Measurements from ENCODE around the gene THSD4.
A peak's percentile ranks its signal among the peaks of the same experiment; 100 is the strongest.

THSD4 gene

DNA sequence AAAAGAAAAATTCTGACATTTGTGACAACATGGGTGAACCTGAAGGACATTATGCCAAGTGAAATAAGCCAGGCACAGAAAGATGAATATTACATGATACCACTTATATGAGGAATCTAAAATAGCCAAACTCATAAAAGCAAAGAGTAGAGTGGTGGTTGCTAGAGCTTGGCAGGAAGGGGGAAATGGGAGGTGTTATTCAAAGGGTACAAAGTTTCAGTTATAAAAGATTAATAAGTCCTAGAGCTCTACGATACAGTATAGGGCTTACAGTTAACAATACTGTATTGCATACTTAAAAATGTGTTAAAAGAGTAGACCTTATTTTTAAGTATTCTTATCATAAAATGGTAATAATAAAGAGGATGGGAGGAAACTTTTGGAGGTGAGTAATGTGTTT, 583.5 kb downstream of the THSD4 start:
- Histone ChIP-seq H3K4me1 (ENCODE audit: control insufficient read depth, insufficient read depth, low read length, poor library complexity, severe bottlenecking) (no peaks in the 10 kb centered on the region), H3K4me3 (ENCODE audit: extremely low read depth, insufficient read depth, low read length, poor library complexity, severe bottlenecking) (no peak overlapping the region), H3K9me3 (ENCODE audit: control insufficient read depth, low read length) (no peaks in the 10 kb centered on the region), H3K27ac (ENCODE audit: low read depth, low read length, severe bottlenecking) (no peak overlapping the region), H3K36me3 (ENCODE audit: control insufficient read depth, insufficient read depth, low read length) (no peaks in the 10 kb centered on the region)
- WGBS, 2 experiments (ENCODE audit: insufficient coverage in 2 of 2), result no CpG with 5 or more reads among the region's 1 CpG

DNA sequence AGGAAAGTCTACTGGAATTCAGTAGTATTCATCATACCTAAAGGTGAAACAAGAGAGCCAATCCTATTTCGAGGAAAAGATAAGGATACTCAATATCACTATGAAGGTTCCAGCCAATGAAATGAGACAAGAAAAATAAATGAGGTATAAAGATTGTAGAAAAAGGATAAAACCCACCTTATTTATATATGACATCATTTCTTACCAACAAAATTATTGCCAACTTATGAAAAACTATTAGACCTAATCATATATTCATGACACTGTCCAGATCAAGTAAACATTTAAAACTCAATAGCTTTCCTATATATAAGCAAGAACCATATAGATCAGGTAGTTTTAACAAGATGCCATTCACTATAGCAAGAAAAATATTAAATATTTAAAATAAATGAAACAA, 584.7 kb downstream of the THSD4 start:
- no CpG with 5 or more reads among the region's 1 CpG for WGBS, 2 experiments (ENCODE audit: insufficient coverage in 2 of 2)
- H3K9me3 ChIP-seq (ENCODE audit: control insufficient read depth, low read length), result no peaks in the 10 kb centered on the region
- H3K4me1 ChIP-seq (ENCODE audit: control insufficient read depth, insufficient read depth, low read length, poor library complexity, severe bottlenecking), result peaks cover under 1% of the 10 kb centered on the region
- H3K4me3 ChIP-seq (ENCODE audit: extremely low read depth, insufficient read depth, low read length, poor library complexity, severe bottlenecking), result no peak overlapping the region
- no peak overlapping the region for H3K27ac ChIP-seq (ENCODE audit: low read depth, low read length, severe bottlenecking)
- no peaks in the 10 kb centered on the region for H3K36me3 ChIP-seq (ENCODE audit: control insufficient read depth, insufficient read depth, low read length)

DNA sequence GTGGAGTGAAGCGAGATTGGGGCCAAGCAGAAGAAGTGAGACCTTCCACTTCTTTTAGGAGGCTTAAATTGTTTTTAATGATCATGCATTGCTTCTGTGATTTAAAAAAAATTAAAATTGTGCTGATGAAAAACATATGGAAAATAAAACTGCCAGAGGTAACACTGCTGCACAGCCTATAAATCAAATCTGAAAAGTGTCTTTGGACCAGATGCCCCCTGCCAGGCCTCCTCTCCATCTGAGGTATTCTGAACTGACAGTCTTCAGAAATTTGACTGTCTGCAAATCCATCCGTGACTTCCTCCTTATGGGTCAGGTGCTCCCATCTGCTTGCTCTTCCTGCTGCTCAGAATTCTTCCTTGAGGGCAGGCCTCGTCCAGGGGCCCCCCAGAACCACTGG, 586.5 kb downstream of the THSD4 start:
- Histone ChIP-seq H3K4me1 (ENCODE audit: control insufficient read depth, insufficient read depth, low read length, poor library complexity, severe bottlenecking) (peaks cover 11% of the 10 kb centered on the region), H3K9me3 (ENCODE audit: control insufficient read depth, low read length) (no peaks in the 10 kb centered on the region), H3K4me3 (ENCODE audit: extremely low read depth, insufficient read depth, low read length, poor library complexity, severe bottlenecking) (no peak overlapping the region), H3K36me3 (ENCODE audit: control insufficient read depth, insufficient read depth, low read length) (no peaks in the 10 kb centered on the region), H3K27ac (ENCODE audit: low read depth, low read length, severe bottlenecking) (no peak overlapping the region)
- WGBS, 2 experiments (ENCODE audit: insufficient coverage in 2 of 2), result 82 to 95% methylated on average over 2 to 3 of the region's 3 CpGs

DNA sequence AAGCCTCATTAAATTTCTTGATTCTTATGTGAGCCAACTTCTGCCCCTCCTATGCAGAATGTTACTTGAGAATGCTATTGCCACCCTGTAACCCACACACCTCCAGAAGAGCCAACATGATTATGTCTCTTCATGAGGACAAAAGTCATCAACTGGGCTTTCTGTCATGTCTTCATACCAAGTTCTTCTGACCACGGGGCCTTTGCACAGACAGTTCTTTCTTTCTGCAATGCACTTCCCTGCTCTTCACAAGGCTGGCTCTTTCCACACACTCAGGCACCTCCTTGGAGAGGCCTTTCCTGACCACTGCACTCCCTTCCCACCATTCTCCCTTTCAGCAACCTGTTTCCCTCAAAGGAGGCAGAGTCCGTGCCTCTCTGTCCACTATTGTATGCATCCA, 587.2 kb downstream of the THSD4 start:
- H3K27ac ChIP-seq (ENCODE audit: low read depth, low read length, severe bottlenecking), result no peak overlapping the region
- H3K4me3 ChIP-seq (ENCODE audit: extremely low read depth, insufficient read depth, low read length, poor library complexity, severe bottlenecking), result no peak overlapping the region
- peaks cover 17% of the 10 kb centered on the region for H3K4me1 ChIP-seq (ENCODE audit: control insufficient read depth, insufficient read depth, low read length, poor library complexity, severe bottlenecking)
- WGBS, 2 experiments (ENCODE audit: insufficient coverage in 2 of 2), result 91 to 92% methylated on average over 1 of the region's 2 CpGs
- H3K36me3 ChIP-seq (ENCODE audit: control insufficient read depth, insufficient read depth, low read length), result no peaks in the 10 kb centered on the region
- H3K9me3 ChIP-seq (ENCODE audit: control insufficient read depth, low read length), result no peaks in the 10 kb centered on the region

DNA sequence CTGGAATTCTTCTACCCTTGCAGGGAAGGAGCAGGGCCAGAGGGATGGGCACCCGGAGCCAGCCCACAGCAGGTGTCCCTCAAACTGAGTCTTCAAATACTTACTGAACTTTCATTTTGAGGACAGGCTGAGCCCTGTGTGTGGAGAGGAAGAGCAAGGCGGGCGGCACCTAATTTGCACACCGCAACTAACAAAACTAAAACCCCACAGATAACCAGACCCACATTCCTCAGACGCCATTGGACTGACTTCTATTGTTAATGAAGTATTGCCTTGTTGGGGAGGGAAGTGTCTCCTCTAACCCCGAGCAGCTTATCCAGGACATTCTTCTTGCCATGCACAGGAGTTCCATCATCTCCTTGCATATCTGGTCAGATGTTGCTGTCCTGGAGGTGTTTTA, 589.9 kb downstream of the THSD4 start:
- Histone ChIP-seq H3K4me3 (ENCODE audit: extremely low read depth, insufficient read depth, low read length, poor library complexity, severe bottlenecking) (no peak overlapping the region), H3K27ac (ENCODE audit: low read depth, low read length, severe bottlenecking) (peak overlapping the region; percentile 60), H3K36me3 (ENCODE audit: control insufficient read depth, insufficient read depth, low read length) (no peaks in the 10 kb centered on the region), H3K9me3 (ENCODE audit: control insufficient read depth, low read length) (no peaks in the 10 kb centered on the region), H3K4me1 (ENCODE audit: control insufficient read depth, insufficient read depth, low read length, poor library complexity, severe bottlenecking) (peaks cover 25% of the 10 kb centered on the region)
- WGBS, 2 experiments (ENCODE audit: insufficient coverage in 2 of 2), result 40% methylated on average over 1 of the region's 6 CpGs; no CpG with 5 or more reads in 1 of the 2 experiments

DNA sequence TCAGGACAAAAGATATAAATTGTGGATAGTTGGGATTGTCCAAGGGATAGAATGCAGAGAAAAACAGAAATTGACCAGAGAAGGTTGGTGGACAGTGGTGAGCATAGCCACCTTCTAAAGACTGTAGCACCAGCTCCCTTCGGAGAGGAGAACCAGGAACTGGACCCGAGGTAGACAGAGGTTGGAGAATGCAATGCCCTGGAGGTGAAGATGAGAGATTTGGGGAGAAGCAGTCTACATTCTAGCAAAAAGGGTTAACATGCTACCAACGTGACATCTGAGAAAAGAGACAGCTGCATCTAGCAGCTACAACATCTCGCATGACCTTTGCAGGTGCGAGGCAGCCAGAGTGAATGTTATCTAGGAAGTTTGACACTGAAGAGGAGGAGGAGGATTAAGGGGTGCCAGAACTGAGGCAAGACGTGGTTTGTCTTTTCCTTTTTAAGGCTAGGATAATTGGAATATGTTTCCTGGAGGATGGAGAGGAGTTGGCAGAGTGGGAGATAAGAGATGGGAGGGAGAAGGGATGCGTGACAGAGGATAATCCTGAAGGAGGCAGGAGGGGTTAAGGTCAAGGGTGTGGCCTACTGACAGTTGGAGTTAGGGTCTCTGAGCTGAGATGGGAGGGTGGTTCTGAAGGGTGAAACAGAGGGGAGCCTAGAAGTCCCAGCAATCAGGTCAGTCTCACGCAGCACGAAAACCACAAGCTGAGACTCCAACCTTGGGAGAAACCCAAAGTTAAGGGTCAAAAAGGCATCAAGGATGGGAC, 591.4 kb downstream of the THSD4 start:
- H3K36me3 ChIP-seq (ENCODE audit: control insufficient read depth, insufficient read depth, low read length), result no peaks in the 10 kb centered on the region
- H3K4me1 ChIP-seq (ENCODE audit: control insufficient read depth, insufficient read depth, low read length, poor library complexity, severe bottlenecking), result peaks cover 25% of the 10 kb centered on the region
- H3K27ac ChIP-seq (ENCODE audit: low read depth, low read length, severe bottlenecking), result no peak overlapping the region
- H3K4me3 ChIP-seq (ENCODE audit: extremely low read depth, insufficient read depth, low read length, poor library complexity, severe bottlenecking), result no peak overlapping the region
- 88 to 90% methylated on average over 9 of the region's 9 CpGs for WGBS, 2 experiments (ENCODE audit: insufficient coverage in 2 of 2)
- no peaks in the 10 kb centered on the region for H3K9me3 ChIP-seq (ENCODE audit: control insufficient read depth, low read length)

DNA sequence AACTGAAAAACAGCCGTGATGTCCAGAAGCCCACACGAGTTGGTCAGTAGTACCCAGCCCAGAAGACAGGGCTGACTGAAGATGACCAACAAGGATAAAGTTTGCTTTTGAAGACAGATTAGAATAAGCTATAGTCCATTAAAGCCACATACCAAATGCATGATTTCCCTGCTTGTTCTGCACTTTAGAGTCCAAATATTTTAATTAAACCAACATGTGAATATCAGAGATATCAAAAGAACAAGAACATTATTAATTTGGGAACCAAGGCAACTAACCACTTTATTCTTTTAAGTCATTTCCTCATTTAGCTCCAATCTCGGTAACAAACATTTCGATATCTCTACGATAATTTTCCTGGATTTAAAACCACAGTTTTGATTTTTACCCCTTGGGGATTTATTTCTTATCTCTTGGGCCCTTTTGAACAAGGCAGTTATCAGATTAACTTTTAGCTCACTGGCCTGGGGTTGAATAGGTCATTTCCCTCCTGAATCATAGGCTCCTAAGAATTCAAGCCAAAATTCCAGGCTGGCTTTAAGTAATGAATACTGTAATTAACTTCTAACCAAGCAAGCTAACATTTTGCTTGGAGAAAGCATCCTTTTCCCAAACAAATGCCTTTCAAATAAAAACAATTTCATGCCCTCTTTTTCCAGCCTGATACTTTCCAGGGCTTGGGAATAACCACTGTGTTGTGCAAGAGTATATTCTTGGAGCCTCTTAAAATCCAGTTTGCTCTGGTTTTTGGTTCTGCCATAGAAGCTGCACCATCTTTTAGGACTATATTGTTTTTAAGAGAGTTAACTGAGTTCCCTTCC, 592.2 kb downstream of the THSD4 start:
- no peak overlapping the region for H3K4me3 ChIP-seq (ENCODE audit: extremely low read depth, insufficient read depth, low read length, poor library complexity, severe bottlenecking)
- no peaks in the 10 kb centered on the region for H3K9me3 ChIP-seq (ENCODE audit: control insufficient read depth, low read length)
- no peaks in the 10 kb centered on the region for H3K36me3 ChIP-seq (ENCODE audit: control insufficient read depth, insufficient read depth, low read length)
- WGBS, 2 experiments (ENCODE audit: insufficient coverage in 2 of 2), result 92 to 93% methylated on average over 3 to 5 of the region's 5 CpGs
- H3K27ac ChIP-seq (ENCODE audit: low read depth, low read length, severe bottlenecking), result no peak overlapping the region
- peaks cover 25% of the 10 kb centered on the region for H3K4me1 ChIP-seq (ENCODE audit: control insufficient read depth, insufficient read depth, low read length, poor library complexity, severe bottlenecking)

DNA sequence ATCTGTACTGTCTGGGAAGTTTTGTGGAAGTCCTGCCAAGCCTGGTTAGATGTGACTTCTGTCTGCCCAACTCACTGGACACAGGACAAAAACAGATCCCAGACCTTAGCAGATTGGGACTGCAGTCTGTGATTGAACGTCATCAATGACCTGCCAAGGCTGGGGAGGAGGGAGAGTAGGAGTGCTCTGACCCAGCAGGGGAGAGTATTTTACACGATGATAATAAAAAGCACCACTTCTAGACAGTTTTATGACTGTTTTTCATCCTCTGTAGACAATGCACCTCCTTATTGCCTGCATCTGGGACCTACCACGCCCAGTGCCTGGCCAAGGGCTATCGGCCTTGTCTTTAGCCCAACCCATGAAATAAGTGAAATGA, 592.8 kb downstream of the THSD4 start:
- no CpG with 5 or more reads among the region's 4 CpGs for WGBS, 2 experiments (ENCODE audit: insufficient coverage in 2 of 2)

DNA sequence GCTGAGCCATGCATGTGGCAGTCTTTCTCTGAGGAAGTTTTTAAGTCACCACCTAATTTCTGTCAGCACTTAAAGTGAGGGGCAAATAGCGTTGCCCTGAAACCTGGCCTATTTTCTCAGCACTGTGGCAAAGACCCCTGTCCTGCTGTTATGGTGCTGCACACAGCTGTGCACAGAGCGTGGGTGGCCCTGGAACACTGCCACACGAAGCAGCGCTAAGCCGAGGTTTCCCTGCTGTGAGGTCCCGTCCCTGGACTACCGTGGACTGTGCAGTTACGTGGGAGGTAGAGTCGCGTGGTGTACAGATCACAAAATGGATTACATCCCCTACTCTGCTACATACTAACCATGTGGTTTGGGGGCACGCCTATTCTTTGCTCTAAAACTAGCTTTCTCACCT, 593.5 kb downstream of the THSD4 start:
- no peak overlapping the region for H3K4me3 ChIP-seq (ENCODE audit: extremely low read depth, insufficient read depth, low read length, poor library complexity, severe bottlenecking)
- 92 to 94% methylated on average over 5 to 8 of the region's 11 CpGs for WGBS, 2 experiments (ENCODE audit: insufficient coverage in 2 of 2)
- peaks cover 25% of the 10 kb centered on the region for H3K4me1 ChIP-seq (ENCODE audit: control insufficient read depth, insufficient read depth, low read length, poor library complexity, severe bottlenecking)
- H3K36me3 ChIP-seq (ENCODE audit: control insufficient read depth, insufficient read depth, low read length), result no peaks in the 10 kb centered on the region
- no peaks in the 10 kb centered on the region for H3K9me3 ChIP-seq (ENCODE audit: control insufficient read depth, low read length)
- no peak overlapping the region for H3K27ac ChIP-seq (ENCODE audit: low read depth, low read length, severe bottlenecking)

More for the DNA sequence above, 592.8 kb downstream of the THSD4 start:
- Histone ChIP-seq H3K4me3 (ENCODE audit: extremely low read depth, insufficient read depth, low read length, poor library complexity, severe bottlenecking) (no peak overlapping the region), H3K27ac (ENCODE audit: low read depth, low read length, severe bottlenecking) (no peak overlapping the region), H3K9me3 (ENCODE audit: control insufficient read depth, low read length) (no peaks in the 10 kb centered on the region), H3K36me3 (ENCODE audit: control insufficient read depth, insufficient read depth, low read length) (no peaks in the 10 kb centered on the region), H3K4me1 (ENCODE audit: control insufficient read depth, insufficient read depth, low read length, poor library complexity, severe bottlenecking) (peaks cover 25% of the 10 kb centered on the region)

DNA sequence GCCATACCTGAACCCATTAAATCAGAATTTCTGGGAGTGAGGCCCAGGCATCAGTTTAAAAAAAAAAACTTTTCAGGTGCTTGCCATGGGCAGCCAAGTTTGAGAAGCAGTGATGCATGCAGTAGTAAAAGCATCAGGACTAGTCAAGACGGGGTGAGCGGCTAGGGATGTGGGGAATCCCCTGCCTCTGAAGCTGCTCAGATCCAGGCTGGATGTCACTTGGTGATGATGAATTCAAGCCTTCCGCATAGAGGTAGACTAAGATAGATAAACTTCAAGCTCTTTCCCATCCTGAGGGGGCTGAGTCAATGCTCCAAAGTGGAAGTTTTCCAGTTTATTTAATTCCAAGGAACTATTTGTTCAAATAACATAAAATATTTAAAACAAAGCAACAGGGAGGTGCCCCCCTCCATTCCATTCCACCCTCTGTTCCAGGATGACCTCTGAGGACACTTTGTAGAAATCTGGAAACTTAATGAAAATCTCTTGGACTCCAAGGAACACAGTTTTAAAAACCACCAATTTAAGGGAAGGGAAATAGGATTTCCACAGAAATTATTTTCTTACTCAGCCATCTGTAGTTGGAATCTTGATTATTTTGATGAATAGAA, 594.6 kb downstream of the THSD4 start:
- WGBS, 2 experiments (ENCODE audit: insufficient coverage in 2 of 2), result 100% methylated on average over 2 of the region's 3 CpGs
- no peaks in the 10 kb centered on the region for H3K36me3 ChIP-seq (ENCODE audit: control insufficient read depth, insufficient read depth, low read length)
- H3K9me3 ChIP-seq (ENCODE audit: control insufficient read depth, low read length), result no peaks in the 10 kb centered on the region

More for the DNA sequence above, 594.6 kb downstream of the THSD4 start:
- Histone ChIP-seq H3K27ac (ENCODE audit: low read depth, low read length, severe bottlenecking) (no peak overlapping the region), H3K4me1 (ENCODE audit: control insufficient read depth, insufficient read depth, low read length, poor library complexity, severe bottlenecking) (peaks cover 25% of the 10 kb centered on the region), H3K4me3 (ENCODE audit: extremely low read depth, insufficient read depth, low read length, poor library complexity, severe bottlenecking) (no peak overlapping the region)
